CD4-positive, alpha-beta T cell treated with Interferon alpha-2 for 1 hour (primary cell): ENCODE data around the gene SOX8.

ENCODE experiments used
- DNase-seq, 2 donors: peaks; one replicate each; pipeline ENCODE4 v3.0.0-alpha.2; 2020 to 2022

The SOX8 gene

DNA sequence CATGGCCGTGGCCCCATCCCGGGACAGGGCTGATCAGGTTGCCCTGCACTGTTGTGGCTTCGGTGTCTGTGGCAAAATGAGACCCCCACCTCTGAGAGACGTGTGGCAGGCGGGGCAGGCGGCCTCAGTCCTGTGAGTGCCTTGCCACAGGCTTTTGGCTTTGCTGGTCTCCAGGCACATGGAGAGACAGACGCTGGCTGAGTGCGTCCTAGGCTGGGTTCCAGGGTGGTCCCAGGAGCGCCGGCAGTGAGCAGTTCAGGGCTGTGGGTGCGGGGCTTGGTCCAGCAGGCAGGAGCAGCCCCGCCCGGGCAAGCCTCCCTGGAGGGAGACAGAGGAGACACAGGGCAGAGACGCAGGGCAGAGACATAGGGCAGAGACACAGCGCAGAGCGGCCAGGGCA is 29.2 kb downstream of the SOX8 start:
- DNase-seq: no peak

DNA sequence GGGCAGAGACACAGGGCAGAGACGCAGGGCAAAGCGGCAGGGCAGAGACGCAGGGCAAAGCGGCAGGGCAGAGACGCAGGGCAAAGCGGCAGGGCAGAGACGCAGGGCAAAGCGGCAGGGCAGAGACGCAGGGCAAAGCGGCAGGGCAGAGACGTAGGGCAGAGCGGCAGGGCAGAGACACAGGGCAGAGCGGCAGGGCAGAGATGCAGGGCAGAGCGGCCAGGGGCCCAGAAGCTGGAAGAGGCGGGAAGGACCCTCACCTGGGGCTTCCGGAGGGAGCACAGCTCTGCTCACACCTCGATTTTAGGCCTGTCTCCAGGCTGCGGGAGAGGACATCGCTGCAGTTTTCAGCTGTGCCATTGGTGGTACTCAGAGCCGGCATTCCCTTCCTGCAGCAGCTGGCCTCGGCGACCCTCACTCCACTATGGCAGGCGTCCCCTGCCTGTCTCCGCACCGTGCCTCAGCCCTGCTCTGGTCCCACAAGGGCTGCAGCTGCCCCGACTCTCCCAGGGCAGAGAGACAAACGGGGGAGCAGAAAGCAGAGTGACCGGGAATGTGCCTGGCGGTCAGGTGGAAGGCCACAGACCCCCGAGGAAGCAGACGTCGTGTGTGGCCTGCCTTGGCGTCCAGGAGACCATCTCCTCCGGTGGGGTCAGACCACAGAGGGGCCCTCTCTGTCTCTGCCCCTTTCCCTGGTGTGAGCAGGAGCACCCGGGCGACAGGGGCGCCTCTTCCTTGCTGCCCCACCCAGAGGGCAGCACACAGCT is 29.9 kb downstream of the SOX8 start:
- DNase-seq: no peak

DNA sequence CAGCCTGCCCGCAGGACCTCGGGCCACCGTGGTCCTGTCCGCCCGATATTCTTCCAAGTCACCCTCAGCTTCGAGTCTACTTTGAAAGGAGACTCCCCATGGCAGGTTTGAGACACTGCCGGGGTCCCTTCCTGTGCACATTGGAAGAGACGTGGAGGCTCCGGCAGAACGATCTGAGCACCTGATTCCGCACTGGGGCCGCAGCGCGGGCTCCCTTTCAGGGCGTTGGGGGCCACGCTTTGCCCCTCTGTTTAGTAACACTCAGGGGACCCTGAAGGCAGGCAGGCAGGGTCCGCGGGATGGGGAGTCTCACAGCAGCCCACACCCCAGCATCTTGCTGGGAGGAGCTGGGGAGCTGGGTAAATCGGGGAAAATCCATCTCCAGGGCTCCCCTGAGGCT is 30.6 kb downstream of the SOX8 start:
- DNase-seq: no peak

DNA sequence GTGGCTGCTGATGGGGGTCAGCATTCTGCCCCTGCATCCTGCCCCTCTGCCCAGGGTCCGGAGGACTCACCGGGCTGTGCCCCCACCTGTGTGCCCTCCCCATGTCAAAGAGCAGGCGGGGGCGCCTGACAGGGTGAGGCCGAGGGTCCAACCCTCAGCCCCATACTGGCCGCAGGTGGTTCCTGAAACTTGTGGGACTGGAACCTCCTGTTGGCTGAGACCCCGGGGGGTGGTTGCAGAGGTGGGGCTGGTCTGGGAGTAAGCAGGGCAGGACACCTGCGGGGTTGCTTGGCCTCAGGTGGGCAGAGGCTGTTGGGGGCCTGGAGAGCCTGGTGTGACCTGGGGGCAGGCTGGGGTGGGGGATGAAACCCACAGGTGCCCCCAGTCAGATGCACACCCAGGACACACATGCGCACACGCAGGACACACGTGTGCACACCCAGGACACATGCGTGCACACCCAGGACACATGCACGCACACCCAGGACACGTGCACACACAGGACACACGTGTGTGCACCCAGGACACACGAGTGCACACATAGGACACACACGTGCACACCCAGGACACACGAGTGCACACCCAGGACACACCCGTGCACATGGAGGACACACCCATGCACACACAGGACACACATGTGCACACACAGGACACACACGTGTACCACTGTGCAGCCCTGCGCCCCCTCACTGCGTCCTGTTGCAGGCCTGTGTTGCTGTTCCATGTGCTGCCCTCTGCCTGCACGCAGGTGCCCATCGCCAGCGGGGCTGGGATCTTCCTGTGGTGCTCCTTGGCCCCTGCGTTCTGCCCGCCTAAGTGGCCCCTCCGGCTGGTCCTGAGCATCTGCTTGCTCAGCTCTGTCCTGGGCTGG is 31.4 kb downstream of the SOX8 start:
- DNase-seq: no peak

DNA sequence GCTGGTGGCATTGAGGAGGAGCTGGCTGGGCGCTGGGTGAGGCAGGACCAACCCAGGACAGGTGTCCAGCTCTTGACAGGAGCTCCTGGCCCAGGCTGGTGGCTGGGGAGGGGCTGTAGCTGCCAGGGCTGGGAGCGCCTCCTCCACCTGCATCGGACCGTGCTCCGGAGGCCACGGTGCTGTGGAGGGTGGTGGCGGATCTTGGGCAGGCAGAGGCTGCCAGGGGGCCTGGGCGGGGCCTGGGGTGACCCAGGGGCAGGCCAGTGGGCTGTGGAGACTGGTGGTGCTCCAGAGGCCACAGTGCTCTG is 32.0 kb downstream of the SOX8 start:
- DNase-seq: no peak

DNA sequence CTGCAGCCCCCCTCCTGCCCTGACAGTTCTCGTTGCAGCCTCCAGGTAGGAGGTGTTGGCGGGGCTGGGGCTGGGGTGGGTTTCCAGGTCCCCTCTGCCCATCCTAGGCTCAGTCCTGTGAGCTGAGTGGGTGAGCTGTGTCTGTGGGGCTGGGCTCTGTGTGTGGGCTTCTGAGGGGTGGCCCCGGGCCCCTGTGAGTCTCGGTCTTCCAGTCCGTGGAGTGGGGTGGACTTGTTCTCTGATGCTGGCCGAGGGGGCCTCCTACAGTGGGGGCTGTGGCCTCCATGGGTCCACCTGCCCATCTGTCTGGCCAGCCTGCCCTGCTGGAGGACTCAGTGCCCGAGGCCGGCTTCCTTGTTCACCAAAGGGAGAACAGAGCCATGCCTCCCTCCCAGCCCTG is 32.7 kb downstream of the SOX8 start:
- no peak for DNase-seq

DNA sequence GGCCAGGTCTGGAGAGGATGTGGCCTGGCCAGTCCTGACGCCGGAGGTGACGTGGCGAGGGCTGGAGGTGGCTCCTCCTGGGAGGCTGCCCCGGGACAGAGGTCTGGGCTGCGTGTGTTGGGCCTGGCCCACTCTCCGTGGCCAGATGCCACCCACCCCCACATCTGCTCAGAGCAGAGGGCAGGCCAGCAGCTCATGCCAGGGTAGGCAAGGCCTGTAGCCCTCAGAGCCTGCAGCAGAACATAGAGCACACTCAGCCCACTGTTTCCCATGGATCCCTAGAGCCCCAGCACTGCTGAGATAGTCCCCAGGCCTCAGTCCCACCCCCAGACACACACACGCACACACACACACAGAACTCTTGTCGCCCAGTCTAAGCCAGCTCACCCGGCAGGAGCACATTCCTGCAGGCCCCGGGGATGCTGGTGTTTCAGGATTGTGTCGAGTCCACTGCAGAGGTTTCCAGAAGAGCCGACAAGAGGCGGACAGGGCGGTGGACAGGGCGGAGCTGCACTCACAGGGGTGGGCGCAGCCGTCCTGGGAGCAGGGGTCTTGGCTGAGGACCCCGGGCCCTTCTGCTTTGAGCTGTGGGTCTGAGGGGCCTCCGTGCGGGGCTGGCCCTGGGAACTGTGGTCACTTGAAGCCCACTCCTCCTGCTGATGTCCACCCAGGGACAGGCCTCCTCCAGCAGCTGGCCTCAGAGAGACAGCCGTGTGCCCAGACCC is 33.4 kb downstream of the SOX8 start:
- no peak for DNase-seq

DNA sequence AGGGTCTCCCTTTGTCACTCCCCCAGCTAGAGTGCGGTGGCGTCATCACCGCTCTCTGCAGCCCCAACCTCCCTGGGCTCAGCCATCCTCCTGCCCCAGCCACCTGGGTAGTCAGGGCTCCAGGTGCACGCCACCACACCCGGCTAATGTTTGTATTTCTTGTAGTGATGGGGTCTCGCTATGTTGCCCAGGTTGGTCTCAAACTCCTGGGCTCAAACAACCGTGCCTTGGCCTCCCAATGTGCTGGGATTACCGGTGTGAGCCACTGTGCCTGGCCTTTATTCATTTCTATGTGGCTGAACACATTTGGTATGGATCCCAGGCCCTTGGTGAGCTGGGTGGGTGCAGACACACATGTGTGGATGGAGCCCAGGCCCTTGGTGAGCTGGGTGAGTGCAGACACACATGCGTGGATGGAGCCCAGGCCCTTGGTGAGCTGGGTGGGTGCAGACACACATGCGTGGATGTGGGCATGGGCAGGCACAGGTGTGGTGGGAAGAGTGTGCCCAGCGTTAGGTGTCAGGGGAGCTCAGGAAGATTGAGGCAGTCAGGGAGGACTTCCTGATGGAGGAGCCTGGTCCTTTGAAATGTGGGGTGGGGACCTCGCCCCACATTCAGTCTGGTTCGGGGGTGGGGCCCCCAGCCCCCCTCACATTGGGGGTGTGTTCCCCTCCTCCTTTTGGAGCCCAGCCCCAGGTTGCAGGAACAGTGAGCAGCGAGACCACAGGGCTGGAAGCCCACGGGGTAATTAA is 37.1 kb downstream of the SOX8 start:
- no peak for DNase-seq

DNA sequence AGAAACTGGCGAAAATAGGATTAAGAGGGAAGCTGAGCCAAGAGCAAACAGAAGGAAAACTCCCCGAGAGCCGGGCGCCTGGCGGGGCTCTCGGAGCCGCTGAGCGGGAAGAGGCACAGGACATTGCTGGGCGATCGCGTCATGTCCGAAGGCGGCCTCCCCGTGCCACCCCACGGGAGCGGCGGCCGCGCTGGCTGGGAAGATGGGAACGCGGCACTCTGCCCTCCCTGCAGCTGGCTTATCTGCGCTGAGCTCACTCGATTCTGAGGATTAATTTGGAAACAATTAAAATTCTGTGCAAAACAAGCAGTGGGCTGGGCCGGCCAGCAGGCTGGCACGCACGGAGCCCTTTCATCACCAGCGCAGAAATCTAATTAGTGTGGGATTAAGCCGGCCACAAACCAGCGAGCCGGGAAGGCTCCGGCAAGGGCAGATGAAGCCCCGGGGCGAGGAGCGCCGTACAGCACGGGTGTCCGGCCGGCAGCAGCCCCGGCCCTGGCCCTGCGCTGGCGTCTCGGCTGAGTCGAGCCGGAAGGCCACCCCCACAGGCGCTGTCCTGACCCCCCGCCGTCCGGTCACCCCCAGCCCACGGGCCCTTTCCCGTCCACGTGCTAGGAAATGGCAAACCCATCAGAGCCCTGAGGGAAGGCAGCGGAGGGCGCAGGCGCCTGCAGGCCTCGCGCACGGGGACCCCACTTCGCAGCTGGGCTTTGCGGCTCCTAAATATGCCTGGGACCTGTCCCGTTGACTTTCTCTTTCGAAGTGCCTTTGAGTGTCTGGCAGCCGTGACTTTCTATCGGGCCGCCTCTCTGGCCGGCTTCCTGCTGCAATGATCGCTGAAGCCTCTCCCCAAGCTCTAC is 37.9 kb downstream of the SOX8 start:
- DNase-seq: no peak

DNA sequence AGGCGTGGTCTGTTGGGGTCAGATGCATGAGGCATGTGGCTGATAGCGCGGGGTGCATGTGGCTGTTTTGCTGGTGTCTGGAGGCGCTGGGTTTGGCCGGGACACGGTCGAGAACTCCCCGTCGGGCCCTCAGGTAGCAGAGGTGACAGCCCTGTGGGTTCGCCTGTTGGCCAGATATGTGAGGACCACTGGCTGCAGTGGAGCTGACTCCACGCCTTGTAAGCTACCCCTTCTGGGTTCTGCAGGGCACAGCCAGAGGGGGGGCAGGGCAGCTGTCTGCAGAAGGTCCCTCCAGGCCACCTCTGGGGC is 38.5 kb downstream of the SOX8 start:
- DNase-seq: no peak

DNA sequence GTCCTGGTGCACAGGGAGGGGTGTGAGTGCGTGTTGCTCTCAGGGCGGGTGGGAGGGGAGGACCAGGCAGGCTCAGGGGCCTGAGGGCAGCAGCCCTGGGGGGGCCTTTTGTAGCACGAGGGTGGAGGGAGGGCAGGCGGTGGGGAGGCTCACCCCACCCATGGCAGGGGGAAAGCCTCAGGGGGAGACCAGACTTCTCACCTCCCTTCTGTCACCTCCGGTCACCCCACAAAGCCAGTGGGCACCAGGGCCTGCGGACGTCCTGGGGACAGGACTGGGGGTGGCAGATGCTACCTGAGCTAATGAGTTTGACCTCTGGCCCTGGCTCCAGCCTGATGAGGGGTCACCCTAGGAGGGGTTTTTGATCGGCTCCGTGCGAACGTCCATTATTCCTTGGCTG is 39.0 kb downstream of the SOX8 start:
- no peak for DNase-seq

DNA sequence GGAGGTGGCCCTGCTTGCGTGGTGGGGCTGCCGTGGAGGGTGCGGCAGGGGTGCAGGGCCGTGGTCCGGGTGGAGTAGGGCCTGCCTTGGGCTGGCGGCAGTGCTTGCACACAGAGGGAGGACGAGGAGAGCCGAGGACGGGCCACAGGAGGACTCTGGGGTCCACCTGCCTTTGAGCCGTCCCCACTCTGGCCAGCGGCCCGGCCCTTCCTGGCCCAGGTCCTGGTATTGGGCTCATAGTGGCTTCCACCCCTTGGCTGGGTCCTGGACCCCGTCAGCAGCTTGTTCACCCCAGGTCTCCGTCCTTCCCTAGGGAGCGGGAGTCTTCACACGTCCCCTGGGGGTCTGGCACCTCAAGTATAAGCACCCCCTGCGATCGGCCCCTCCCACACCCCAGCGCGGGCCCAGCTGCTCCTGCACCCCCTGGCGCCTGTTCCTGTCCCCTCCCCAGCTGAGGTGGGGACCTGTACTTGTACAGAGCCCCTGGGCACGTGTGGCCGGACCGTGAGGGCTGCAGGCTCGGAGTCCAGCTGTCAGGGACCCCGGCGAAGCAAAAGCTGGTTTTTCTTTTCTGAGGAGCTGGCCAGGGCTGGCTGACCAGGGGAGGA is 40.1 kb downstream of the SOX8 start:
- DNase-seq: no peak

DNA sequence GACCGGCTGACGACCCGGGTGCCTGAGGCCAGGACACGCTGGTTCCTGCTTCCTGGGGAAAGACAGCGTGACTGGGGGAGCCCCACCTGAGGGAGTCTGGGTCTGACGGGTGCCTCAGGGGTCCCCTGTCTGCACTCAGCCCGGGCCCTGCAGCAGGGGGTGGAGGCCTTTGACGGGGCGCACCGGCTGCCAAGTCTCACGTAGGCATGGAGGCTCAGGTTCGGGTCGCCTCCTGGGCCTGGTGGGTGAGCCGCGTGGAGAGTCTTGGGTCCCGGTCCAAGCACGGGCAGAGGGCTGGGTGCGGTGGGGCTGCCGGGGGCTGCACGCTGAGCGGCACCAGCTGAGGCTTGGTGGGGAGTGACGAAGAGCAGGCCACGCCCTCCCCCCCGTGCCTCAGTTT is 40.9 kb downstream of the SOX8 start:
- no peak for DNase-seq

DNA sequence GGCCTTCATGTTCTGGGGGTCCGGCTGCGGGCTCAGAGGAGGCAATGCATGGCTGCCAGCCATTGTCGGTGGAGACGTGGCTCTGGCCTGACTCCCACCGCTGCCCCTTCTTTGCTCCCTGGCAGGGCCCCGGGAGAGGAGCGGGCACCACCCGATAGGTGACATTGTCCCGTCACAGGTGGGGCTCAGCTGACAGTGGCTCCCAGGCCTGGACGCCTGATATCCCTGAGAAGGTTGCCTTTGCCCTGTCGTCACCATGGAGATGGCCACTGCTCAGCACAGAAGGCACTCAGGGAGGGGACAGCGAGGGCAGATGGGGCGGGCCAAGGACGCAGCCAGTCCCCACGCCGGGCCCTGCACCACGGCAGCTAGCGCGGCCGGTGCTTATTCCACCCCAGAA is 42.6 kb downstream of the SOX8 start:
- DNase-seq: no peak

DNA sequence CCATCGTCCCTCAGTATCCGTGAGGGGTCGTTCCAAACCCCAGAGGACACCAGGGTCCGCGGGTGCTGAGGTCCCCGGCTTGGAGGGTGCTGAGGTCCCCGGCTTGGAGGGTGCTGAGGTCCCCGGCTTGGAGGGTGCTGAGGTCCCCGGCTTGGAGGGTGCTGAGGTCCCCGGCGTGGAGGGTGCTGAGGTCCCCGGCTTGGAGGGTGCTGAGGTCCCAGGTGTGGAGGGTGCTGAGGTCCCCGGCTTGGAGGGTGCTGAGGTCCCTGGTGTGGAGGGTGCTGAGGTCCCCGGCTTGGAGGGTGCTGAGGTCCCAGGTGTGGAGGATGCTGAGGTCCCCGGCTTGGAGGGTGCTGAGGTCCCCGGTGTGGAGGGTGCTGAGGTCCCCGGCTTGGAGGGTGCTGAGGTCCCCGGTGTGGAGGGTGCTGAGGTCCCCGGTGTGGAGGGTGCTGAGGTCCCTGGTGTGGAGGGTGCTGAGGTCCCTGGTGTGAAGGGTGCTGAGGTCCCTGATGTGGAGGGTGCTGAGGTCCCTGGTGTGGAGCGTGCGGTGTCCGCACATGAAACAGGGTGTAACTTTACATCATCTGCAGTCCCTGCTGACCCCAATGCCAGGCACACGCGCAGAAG is 43.7 kb downstream of the SOX8 start:
- DNase-seq: peak in 1 of 2 donors; percentile 14

DNA sequence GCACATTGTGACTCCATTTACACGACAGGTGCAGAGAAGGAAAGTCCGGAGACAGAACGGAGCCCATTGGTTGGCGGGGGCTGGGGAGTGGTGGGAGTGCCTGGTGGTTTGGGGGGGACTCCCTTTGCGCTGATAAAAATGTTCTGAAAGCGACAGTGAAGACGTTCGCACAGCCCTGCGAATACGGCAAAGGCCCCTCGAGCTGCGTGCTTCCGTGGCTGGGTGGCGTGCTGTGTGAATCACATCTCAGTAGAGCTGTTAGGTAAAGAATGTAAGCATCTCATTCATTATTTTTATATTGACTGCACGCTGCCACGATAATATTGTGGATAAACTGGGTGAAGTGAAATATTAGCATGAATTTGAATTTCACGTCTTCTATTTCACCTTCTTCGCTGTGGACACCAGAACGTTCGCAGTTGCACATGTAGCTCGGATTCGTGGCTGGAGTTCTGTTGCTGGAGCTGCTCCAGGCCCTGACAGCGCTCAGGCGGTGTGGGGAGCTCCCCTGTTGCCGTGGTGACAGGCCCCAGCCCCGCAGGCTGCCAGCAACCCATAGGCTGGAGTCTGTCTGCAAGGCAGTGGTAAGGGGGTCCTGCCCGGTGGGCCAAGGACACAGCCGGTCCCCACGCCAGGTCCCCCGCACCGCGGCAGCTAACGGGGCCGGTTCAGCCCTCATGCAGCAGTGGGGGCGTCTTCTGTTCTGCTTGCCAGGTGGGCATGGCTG is 44.6 kb downstream of the SOX8 start:
- no peak for DNase-seq

DNA sequence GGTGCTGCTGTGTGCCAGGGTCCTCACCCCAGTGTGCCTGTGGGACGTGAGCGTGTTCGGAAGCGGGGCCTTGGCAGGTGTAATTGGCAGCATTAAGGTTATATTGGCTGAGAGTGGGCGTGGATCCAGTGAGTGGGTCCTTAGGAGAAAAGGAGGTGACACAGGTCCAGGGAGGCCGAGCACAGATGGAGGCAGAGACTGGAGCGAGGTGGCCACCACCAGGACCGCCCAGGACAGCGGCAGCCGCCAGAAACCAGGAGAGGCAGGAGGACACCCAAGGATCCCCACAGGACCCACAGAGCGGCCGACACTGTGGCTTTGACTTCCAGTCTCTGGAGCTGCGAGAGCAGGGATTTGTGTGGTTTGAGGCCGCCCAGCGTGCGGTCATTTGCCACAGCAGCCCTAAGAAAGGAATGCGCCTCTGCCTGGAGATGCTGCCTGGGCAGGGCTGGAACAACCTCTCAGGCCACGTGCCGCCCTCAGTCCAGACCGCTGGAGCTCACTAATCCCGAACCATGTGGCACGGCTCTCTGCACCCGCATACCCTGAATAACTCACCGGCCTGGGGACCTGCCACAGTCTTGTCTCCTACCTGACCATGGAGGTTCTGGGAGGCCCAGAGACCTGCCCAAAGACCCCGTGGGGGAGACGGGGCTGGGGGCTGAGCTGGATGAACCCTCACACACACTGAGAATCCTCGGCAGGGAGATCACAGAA is 45.4 kb downstream of the SOX8 start:
- no peak for DNase-seq

DNA sequence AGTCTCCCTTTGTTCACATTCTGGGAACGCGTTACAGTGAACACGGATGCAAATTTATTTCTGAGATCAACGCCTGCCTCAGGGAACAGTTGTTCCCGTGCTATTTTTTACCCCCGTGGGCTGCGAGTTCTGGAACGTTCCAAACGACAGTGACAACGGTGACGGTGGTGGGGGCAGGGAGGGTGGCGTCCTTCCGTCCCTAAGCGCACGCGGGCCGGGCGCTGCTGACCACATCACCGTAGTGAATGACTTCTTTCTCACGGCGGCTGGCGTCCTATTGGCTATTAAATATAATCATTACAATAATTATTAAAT is 45.9 kb downstream of the SOX8 start:
- no peak for DNase-seq

DNA sequence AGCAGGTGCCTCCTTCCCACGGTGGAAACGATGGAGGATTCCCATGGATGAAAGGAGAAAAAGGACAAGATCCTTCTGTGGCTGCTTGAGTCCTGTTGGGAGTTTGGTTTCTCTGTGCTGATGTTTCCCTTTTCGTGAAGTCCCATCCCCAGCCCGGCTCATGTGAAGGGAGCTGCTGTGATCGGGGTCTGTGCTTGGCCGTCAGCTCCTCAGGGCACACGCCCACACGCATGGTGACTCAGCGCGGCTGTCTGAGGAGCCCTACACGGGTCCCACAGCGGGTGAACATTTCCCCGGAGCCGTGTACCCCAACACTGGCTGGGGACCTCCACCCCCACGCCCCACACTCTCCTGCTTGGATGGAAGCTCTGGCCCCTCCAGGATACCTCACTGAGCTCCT is 46.5 kb downstream of the SOX8 start:
- DNase-seq: no peak
